ENCODE results near the gene FAM149A.

The FAM149A gene

DNA sequence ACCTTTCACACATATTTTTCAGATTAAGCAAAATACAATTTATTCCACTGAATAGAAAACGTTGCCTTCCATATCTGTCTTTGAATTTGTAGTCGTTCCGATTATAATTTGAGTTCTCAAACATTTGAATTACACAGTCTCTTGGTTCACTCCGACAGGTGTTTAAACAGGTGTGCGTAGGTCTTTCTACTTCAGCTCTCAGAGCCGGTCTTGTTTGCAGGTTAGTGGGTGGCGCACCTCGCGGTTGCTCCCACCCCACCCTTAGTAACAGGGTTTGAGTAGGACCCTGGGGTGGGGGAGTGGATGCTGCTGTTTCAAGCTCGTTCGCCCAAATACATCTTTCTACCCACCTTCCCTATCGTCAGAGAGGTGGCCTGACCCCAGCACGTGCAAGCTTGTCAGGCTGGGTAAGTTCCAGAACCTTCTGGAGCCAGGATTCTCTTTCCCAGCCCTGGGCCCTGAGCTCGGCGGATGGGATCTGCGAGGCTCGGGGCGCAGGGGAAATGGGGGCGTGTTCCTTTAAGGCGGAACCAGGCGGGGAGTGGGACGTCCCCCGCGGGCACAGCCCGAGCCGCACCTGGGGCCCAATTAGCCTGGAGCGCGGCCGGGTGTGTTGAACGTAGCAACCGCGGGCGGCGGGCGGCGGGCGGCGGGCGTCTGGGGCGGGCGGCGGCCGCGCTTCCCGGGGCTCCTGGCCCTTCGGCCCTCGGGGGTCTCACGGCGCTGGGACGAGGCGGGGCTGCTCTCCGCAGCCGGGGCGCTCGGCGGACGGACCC, at the start of gene FAM149A:
FAM149A (plus strand) TSS at position 591 of the 776 bp plus-strand sequence.
- no peak for DNase-seq

DNA sequence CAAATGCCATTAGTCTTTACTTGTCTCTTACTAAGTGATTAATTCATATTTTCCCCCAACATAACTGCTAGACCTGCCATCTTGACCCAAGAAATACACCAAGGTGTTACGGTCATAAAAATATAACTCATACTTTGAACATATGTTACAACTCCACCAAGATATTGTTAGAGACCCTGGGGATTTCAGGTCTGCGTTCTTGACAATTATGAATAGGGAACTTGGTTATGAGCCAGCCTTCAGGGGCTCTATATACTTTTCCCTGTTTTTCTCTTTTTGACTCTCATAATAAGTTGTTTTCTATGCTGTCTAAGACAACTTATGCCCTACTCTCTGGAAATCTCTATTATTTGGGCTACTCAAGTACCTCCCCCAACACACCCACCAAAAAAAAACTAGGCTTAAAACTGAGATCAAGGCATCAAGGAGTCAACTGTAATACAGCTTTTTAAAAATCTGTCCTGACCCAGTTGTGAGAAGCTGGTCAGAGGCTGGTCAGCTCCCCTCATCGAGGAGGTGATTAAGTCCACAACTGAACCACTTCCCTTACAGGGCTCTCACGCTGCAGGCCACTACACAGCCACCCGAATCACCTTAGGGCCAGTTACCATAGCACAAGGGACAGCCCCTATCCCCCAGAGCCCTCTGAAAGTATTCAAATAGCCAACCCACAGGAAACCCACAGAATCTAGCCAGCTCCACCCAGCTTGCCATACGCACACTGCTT, 46.1 kb upstream of the FAM149A start:
- no peak for DNase-seq

DNA sequence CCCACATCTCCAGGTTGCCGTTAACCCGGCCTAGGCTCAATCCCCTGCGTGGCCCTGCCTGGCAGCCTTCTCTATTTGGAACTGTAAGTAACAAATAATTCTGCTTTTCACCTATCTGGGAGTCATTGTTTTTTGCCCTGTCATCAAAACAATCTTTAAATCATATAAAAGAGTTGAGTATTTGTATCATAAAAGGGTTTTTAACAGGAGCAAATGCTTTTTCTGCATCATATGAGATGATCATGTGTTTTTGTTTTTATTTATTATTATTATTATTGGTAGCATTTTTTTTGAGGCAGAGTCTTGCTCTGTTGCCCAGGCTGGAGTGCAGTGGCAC, 45.6 kb upstream of the FAM149A start:
- DNase-seq, result no peak

DNA sequence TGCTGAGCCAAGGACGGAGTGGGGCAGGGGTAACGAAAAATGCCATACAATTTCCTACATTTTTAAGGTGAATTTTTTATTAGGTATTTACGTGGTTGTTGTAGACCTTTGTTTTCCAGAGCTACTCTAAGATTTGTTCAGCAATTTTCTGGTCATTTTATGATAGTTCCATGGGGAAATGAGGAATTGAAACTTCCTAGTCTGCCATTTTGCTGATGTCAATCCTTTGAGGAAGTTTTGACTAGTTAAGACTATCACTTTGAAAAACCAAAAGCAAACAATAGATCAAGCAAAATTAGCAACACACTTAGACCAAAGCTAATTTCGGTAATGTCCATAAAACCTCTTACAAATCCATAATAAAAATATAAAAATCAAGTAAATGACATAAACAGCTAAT, 42.6 kb upstream of the FAM149A start:
- no peak for DNase-seq

DNA sequence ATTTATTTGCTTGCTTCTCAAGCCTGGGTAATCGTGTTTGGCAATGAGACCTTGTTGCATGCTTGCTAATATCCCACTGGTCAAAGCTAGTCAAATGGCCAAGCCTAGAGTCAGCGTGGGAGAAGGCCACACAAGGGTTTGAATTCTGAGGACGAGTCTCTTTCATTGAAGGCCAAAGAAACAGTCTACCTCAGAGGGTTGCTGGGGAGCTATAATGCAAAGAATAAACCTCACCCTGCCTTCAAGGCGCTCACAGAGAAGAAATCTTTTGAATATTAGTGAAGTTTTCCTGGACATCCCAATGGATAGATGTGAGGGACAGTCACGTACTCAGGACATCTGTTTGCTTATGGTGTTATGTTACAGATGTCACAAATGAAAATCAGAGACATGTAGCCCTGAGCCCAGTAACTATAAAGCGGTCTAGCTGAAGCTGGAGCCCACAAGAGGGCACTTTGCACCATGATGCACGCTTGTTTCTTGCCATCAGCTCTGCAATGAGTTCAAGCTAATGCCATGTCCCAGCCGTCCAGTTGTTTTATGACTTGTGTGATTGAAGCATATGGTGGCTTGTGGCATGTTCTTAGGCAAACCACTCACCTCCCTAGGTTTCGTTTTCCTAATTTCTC, 36.6 kb upstream of the FAM149A start:
- DNase-seq, result no peak

DNA sequence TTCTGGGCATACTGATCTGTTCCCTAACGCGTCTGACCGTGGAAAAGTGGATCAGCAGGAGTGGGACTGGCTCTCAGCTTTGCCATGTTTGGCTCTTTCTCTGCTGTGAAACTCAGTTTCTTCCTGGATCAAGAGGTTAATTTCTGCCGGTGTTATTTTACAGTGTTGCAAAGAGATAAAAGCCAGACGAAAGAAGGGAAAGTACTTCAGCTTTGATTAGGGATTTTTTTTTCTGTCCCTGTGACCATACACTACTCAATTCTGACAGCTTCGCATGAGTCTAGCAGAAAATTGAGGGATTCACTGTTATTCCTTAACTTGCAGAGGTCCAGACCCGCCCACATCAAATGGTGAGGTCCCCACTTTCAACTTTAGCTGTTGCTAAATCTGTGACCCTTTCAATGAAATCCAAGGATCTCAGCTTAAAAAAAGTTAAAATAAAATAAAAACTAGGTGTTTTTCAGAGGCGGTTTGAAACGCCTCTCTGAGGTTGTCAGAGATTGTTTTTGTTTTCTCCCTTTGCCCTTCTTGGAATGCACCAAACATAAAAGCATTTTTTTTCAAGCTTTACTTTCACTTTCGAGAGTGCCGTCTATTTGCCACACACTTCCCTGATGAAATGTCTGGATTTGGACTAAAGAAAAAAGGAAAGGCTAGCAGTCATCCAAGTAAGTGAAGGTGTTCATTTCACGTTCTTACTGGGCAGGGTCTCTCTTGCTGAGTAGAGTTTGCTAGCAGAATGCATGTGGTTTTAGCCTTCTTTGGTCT, 35.7 kb upstream of the FAM149A start, which contains the start of gene TLR3:
TLR3 (plus strand) TSS at position 576 of the 768 bp plus-strand sequence. CDS start 7,464 bp downstream, outside the sequence.
- no peak for DNase-seq

DNA sequence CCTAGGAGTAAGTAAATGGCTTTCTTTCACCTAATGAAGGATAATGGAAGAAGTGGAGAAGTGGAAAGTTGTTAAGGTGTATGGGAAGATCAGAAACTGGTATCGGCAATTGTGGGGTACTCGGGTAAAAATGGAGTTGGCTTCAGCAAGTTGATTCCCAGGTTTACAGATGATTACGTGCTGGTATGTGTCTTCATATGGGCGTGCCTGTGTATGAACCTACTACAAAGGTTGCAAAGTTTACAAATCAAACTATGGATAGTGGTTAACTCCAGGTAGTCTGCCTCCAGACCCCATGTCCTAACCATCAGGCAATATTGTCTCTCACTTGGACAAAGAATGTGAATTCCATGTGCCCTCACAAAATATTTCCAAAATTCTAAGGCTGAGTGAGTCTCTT, 34.8 kb upstream of the FAM149A start:
- DNase-seq, result no peak

DNA sequence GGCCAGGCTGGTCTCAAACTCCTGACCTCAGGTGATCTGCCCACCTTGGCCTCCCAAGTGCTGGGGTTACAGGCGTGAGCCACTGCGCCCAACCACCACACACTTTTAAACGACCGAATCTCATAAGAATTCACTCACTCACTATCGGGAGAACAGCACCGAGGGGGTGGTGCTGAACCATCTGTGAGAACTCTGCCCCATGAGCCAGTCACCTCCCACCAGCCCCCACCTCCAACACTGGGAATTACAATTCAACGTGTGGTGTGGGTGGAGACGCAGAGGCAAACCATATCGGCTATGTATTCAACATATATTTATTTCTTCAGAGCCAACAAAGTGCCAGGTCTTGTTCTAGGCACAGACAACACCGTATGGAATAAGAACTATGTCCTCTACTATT, 32.0 kb upstream of the FAM149A start:
- DNase-seq, result no peak

DNA sequence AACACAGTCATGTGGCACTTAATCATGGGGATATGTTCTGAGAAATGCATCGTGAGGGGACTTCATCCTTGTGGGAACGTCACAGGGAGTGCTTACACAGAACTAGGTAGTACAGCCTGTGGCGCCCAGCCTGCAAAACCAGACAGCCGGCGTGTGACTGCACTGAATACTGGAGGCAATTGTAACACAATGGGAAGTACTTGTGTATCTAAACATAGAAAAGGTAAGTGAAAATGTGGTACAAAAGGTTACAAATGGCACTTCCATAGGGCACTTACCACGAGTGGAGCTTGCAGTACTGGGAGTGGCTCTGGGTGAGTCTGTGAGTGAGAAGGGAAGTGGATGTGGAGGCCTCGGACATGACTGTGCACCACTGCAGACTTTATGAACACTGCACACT, 30.3 kb upstream of the FAM149A start:
- no peak for DNase-seq

DNA sequence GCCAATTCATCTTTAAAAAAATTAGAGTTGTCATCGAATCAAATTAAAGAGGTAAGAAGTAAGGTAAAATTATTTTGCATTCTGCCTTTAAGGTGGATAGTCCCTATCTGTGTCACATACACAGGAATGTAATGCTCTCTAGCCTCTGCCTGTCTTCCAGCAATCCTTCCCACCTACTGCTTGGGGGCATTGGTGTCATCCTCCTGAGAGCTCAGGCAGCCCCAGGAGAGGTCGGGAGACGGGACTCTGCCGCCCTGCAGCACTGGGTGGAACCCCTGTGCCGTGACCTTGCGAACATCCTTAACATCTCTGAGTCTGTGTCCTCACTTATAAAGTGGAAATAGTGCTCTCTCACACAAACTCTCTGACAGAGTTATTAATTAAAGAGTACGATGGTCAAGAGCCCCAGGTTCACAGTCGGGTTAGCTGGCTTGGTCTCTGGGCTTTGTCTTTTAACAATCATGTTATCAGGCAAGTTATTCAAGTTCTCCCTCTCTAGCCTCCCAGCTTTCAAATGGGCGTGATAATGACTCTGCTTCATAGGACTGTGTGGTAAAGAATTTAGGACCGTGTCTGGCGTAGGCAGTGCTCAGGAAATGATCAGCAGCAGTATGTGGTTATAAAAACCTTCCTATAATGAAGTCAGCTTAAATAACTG, 25.4 kb upstream of the FAM149A start:
- no peak for DNase-seq

DNA sequence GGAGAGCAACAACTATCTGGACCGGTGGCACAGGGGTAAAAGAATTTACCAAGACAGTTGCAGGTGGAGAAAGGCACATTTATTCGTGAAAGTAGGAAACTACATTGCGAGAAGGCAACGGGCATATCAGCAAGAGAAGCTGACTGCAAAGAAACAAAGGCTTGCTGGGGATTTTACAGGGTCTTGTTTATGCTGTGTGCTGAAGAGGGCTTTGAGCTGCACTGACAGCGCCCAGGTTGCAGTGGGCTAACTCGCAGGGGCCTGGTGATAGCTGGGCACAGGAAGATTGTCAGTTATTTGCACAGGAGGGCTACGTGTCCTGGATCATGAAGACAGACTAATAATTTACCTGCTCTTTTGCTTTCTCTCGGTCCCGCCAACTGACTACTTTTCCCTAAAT, 24.8 kb upstream of the FAM149A start:
- DNase-seq, result no peak

DNA sequence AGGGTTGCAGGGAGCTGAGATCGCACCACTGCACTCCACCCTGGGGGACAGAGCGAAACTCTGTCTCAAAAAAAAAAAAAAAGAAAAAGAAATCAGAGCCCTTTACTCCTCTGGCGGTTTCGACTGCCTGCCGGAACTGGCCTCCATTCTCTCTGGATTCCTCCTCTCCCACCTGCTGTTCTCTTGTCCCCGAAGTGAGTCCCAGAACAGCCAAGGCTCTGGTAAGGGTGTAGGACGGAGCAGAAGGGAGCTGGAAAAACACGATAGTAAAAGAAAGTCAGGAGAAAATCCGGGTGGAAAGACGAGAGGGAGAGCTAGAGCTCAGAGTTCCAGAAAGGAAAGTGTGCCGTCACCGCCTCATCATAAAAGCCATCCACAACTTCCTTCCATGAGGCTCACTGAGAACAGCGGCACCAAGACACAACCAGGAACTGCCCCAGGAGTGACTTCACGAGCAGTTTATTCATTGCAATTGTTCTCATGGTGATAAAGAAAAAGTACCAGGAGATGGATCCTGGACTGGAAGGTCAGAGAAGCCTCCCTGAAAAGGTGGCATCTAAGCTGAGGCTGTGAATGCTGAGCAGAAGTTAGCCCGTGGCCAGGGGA, 23.2 kb upstream of the FAM149A start:
- DNase-seq, result no peak

DNA sequence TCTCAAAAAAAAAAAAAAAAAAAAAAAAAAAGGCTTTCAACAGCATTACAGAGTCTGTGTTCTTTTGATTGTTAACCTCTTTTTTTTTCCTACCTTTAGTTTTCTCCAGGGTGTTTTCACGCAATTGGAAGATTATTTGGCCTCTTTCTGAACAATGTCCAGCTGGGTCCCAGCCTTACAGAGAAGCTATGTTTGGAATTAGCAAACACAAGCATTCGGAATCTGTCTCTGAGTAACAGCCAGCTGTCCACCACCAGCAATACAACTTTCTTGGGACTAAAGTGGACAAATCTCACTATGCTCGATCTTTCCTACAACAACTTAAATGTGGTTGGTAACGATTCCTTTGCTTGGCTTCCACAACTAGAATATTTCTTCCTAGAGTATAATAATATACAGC, 22.3 kb upstream of the FAM149A start:
- no peak for DNase-seq

DNA sequence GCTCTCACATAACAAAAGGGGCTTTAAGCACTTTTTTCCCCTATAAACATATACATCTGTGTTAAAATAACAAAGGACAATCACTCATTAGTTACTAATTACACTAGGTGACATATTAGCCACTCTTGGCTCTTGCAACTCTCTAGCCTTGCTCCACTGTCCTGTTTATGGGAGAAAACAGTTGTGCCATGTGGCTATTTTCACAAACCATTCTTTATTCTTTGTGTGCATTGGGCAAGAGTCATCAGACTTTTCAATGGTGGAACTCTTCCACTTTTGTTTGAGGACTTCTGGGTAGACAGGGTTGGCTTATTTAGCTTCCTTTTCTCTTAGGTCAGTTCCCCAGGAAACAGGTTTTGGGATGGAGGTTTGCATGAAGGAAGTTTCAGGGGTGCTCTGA, 16.0 kb upstream of the FAM149A start:
- DNase-seq, result no peak

DNA sequence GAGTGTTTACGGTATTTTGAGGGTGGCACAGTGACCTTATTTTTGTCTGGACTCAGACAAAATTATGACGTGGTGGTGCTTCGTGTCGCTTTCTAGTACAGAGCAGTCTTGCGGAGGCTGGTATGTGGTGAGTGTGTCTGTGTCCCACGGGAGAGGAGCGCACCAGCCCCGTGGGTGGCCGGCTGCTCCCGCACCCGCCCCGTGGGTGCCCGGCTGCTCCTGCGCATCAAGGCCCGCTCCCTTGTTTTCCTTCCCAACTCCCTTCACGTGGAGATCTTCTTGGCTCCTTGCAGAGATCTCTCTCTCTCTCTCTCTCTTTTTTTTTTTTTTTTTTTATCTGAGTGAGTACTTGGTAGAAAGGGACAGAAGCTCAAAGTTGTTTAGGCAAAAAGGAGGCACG, 12.2 kb upstream of the FAM149A start:
- DNase-seq, result no peak

DNA sequence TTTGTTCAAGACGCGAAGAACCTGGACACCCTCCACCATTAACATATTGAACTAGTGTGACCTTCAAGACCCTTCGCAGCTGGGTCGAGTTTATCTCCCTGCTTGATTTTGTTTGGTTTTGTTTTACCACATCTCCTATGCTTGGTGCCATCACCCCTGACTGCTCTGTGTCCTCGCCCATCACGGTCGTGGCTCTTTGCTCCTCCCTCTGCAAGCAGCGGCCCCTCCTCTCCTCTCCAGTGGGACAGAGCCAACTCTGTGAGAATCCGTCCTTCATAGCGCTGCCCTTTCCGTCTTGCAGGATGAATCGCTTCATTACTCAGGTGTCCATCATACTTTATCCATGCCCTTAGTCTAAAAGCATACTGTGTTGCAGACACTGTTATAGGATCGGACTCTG, 9.1 kb upstream of the FAM149A start:
- no peak for DNase-seq

DNA sequence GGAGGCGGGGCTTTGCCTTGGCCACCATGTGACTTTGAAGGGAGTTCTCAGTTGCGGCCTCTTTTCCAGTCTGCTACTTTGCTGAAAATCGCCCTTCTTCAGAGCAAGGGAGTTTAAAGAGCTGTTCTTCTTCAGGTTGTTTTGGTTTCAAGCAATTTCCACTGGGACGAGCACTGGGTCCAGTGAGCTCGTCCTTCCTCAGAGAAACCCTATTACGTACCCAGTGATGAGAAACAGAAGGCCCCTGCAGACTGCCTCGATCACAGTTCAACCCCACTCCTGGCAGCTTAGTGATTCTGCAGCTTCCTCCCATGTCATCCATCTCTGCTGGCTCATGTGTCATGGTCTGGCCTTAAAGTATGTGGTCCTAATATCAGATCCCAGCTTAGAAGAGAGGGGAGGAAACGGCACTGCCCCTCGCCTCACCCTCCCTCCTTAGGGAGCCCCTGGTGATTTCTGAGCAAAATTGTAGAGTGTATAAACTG, 7.8 kb upstream of the FAM149A start:
- no peak for DNase-seq

DNA sequence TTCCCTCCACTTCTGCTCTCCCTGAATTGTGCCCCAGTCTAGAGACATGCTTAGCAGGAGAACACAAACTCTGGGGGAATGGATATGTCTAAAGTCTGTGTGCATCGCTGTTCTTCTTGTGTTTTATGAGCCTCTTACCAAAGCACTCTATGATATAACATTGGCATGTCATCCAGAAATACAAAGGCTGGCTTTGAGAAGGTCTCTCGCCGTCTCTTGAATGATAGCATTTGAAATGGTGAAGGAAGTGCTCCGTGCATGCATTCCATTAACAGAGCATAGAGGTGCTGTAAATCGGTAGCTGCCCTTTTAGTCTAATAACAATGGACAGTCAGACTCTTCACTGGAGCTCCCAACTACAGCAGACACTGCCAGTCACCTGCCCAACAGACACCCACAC, 7.1 kb upstream of the FAM149A start:
- no peak for DNase-seq

DNA sequence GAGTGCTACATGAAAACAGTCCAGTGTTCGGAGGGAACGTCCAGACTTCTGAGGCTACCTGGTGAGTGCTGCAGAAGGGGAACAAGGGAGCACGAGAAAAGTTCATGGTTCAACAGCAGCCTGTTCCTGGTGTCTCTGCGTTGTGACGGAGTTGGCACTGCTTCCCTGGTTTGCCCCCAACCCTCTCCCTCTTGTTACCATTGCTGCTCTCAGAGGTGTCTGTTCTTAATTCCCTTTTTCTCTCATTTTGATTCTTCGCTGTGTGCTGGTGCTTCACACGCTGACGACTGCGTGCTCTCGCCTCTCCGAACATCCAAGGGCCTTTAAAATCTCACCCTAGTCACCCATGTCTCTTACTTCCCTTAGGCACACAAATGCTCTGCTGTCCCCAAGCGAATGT, 1.6 kb upstream of the FAM149A start:
- DNase-seq, result no peak

DNA sequence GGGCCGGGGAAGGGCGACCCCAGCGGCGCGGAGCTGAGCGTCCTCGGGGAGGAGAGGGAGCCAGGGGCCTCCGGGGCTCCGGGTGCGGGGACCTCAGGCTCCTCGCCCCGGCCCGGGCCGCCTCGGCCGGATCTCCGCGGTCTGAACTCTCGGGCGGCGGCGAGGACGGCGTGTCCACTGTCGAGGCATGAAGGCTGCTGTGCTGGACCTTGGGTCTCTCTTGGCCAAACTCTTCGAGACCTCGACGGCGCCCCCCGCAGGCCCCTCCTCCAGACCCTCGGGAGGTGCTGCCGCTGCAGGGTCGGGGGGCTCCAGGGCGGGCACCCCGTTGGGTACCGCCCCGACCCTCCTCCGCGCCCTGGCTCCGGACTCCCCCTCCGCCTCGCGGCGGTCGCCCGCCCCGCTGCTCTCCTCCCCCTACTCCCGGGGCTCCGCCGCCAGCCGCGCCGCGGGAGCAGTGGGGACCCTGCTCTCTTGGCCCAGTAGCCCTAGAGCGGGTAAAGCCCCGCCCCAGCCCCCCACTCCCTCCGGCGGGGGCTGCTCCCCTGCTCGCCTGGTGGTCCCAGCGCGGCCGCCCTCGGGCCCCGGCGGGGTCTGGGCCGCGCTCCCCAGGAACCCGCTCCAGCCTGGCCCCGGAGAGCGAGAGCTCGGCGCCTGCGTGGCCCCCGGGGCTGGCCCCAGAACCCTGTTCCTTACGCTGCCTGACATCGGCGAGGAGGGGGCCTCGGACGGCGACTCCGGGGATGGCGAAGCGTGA, 564 bp downstream of the FAM149A start:
- DNase-seq, result no peak

DNA sequence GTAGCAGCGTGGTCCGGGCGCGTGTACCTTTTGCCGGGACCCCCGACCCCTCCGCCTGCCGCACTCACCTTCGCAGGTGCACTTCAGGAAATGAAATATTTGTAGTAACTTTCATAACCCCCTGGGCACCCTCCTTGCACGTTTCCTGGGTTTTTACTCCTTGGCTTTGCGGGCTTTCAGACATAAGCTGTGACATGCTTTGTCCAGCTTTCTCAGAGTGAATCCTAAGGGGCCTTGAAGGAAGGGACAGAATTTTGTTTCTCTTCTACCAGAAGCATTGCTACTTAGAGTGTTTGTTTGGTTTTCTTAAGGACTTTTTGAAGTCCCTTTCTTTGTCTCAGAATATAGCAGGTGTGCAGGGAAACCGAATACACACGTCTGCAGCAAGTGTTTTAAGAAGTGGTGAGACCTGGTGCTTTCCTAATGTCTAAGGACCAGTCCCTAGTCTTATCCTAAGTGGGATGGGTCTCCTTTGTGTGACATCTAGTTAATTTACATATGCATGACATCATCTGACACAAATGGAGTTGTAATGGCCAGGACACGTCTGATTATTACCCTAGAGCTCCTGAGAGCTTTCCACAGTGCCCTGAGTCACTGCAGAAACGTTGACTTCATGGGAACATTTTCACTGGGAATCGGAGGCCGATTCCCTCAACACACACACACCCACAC, 1.3 kb downstream of the FAM149A start:
- no peak for DNase-seq
